DMS114 treated with DMSO at 0.1 percent for 48 hours (cell line): ENCODE results near the gene DOCK2.
"Not testable (repeated sequence)": the region's sequence is repeated elsewhere in the genome, so short reads cannot be mapped to it uniquely, and the experiment has no call there.

Experiments used
- DNase-seq: peaks from one replicate; lab custom pipeline; 2025; ENCODE audit not compliant: unreplicated experiment; lab: John Stamatoyannopoulos, UW

DOCK2 gene

GRCh38 chr5:170080217-170080616 is 443.1 kb downstream of the DOCK2 start:
- no peak for DNase-seq

- no peak for DNase-seq
Observed at GRCh38 chr5:170080786-170081445, 443.8 kb downstream of the DOCK2 start.

GRCh38 chr5:170081616-170082015 is 444.5 kb downstream of the DOCK2 start:
- no peak for DNase-seq

GRCh38 chr5:170082701-170083100 is 445.6 kb downstream of the DOCK2 start:
- no peak for DNase-seq

GRCh38 chr5:170087168-170087817 is 450.2 kb downstream of the DOCK2 start:
- no peak for DNase-seq

- no peak for DNase-seq
Observed at GRCh38 chr5:170092455-170093101, 455.5 kb downstream of the DOCK2 start.

- not testable (repeated sequence) for DNase-seq
Observed at GRCh38 chr5:170094329-170094728, 457.3 kb downstream of the DOCK2 start.

GRCh38 chr5:170095646-170096045 is 458.6 kb downstream of the DOCK2 start:
- DNase-seq, result no peak

- no peak for DNase-seq
Observed at GRCh38 chr5:170097934-170098333, 460.9 kb downstream of the DOCK2 start.

- peak; percentile 80 for DNase-seq
Observed at GRCh38 chr5:170100066-170100943, 463.2 kb downstream of the DOCK2 start.

GRCh38 chr5:170103447-170103846 is 466.4 kb downstream of the DOCK2 start:
- no peak for DNase-seq

GRCh38 chr5:170104299-170104698 is 467.2 kb downstream of the DOCK2 start:
- no peak for DNase-seq

- DNase-seq, result no peak
Observed at GRCh38 chr5:170104710-170105109, 467.6 kb downstream of the DOCK2 start.

GRCh38 chr5:170105642-170106611 is 468.9 kb downstream of the DOCK2 start, which contains the start of gene FOXI1:
Gene FOXI1, plus strand, starts transcription at chr5:170105897. Its CDS starts 61 bp downstream, at chr5:170105958.
- no peak for DNase-seq

GRCh38 chr5:170107674-170108073 is 470.6 kb downstream of the DOCK2 start:
- no peak for DNase-seq

- no peak for DNase-seq
Observed at GRCh38 chr5:170108266-170108785, 471.3 kb downstream of the DOCK2 start.

- no peak for DNase-seq
Observed at GRCh38 chr5:170109059-170110031, 472.3 kb downstream of the DOCK2 start.

- no peak for DNase-seq
Observed at GRCh38 chr5:170110403-170111087, 473.5 kb downstream of the DOCK2 start.
